ENCODE data around the gene EHD4.

EHD4 gene

DNA sequence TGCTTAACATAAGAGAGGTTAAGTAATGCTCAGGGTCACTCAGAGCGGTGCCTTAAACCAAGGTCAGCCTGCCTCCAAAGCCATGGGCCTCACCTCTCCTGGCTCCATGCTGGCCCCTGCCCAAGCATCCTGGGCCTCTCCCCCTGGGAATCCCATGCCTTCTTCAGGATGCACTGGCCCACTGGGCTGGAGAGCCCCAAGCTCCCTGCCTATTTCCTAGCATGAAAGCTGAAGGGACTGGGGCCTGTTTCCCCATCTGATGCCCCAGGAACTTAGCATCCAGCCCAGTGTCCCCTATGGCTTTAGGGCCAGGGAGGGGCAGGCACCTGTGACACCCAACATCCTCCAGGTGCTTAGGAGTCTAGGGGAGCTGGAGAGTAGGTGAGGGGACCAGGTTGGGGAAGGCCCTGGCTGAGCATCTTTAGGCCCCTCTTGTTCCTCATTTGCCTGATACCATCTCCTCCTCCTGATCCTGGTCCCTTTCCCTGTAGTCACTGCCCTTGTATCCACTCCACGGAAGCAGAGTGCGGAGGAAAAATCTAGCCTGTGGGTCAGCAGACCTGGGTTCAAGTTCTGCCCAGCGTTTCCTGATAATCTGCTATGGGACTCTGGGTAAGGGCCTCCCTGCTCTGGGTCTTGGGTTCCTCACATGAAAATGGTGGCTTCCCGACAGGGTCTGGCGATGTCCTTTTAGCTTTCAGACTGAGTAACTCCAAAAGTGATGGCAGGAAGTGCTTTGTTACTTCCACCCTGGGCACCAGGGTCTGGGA is 28.6 kb downstream of the EHD4 start:
- Histone ChIP-seq H3K9me3 (ENCODE audit: low read length) (no peaks in the 10 kb centered on the region), H3K9ac (ENCODE audit: low read length) (no peak overlapping the region), H3K27me3 (ENCODE audit: insufficient read depth, low read length) (0 out of 2 replicates have a peak, but pooled peaks cover 3% of the 10 kb centered on the region), H3K4me1 (ENCODE audit: insufficient read depth, low read length, severe bottlenecking) (no peaks in the 10 kb centered on the region), H3K4me3 (ENCODE audit: low read depth, low read length, poor library complexity, severe bottlenecking) (no peak overlapping the region), H4K20me1 (ENCODE audit: insufficient read depth, low read length) (no peaks in the 10 kb centered on the region), H3K79me2 (ENCODE audit: insufficient read depth, low read length) (no peaks in the 10 kb centered on the region), H3K27ac (ENCODE audit: low read depth, low read length, poor library complexity, severe bottlenecking) (no peak overlapping the region), H2AFZ (ENCODE audit: low read length) (no peak overlapping the region), H3F3A (ENCODE audit: insufficient read depth, low read length) (no peaks in the 10 kb centered on the region), H3K36me3 (ENCODE audit: insufficient read depth, low read length) (no peaks in the 10 kb centered on the region), H3K4me2 (ENCODE audit: low read length) (no peak overlapping the region), H3K9me2 (ENCODE audit: low read depth, low read length) (no peaks in the 10 kb centered on the region)
- no peak for TF ChIP-seq EZH2 (IDR thresholded peaks at IDR 0.05; ENCODE audit: borderline replicate concordance, low read length)
- TF ChIP-seq, protein P1, sequence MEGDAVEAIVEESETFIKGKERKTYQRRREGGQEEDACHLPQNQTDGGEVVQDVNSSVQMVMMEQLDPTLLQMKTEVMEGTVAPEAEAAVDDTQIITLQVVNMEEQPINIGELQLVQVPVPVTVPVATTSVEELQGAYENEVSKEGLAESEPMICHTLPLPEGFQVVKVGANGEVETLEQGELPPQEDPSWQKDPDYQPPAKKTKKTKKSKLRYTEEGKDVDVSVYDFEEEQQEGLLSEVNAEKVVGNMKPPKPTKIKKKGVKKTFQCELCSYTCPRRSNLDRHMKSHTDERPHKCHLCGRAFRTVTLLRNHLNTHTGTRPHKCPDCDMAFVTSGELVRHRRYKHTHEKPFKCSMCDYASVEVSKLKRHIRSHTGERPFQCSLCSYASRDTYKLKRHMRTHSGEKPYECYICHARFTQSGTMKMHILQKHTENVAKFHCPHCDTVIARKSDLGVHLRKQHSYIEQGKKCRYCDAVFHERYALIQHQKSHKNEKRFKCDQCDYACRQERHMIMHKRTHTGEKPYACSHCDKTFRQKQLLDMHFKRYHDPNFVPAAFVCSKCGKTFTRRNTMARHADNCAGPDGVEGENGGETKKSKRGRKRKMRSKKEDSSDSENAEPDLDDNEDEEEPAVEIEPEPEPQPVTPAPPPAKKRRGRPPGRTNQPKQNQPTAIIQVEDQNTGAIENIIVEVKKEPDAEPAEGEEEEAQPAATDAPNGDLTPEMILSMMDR (IDR thresholded peaks at IDR 0.05; ENCODE audit: low read length) = no peak

DNA sequence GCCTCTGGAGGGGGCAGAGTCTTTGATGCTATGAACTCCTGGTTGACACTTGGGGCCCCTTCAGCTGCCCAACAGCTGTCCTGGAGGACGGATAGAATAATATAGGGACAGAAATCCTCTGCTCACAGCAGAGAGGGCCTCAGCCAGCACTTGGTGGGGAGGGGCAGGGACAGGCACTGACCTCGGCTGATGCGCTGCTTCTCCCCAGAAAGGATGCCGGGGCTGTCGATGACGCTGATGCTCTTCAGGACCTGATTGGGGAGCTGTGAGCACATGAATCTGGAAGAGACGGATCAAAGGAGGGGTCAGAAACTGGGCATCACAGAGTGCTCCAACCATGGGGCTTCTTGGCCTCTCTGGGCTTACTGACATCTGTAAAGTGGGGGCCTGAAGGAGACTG is 29.5 kb downstream of the EHD4 start:
- Histone ChIP-seq H3K36me3 (ENCODE audit: insufficient read depth, low read length) (no peaks in the 10 kb centered on the region), H3K27me3 (ENCODE audit: insufficient read depth, low read length) (0 out of 2 replicates have a peak, but pooled peaks cover 3% of the 10 kb centered on the region), H3K4me3 (ENCODE audit: low read depth, low read length, poor library complexity, severe bottlenecking) (no peak overlapping the region), H3K27ac (ENCODE audit: low read depth, low read length, poor library complexity, severe bottlenecking) (no peak overlapping the region), H3F3A (ENCODE audit: insufficient read depth, low read length) (no peaks in the 10 kb centered on the region), H2AFZ (ENCODE audit: low read length) (no peak overlapping the region), H3K9me3 (ENCODE audit: low read length) (no peaks in the 10 kb centered on the region), H4K20me1 (ENCODE audit: insufficient read depth, low read length) (no peaks in the 10 kb centered on the region), H3K9me2 (ENCODE audit: low read depth, low read length) (no peaks in the 10 kb centered on the region), H3K4me2 (ENCODE audit: low read length) (no peak overlapping the region), H3K9ac (ENCODE audit: low read length) (no peak overlapping the region), H3K4me1 (ENCODE audit: insufficient read depth, low read length, severe bottlenecking) (peaks cover 2% of the 10 kb centered on the region), H3K79me2 (ENCODE audit: insufficient read depth, low read length) (no peaks in the 10 kb centered on the region)
- TF ChIP-seq, protein P1 (IDR thresholded peaks at IDR 0.05; ENCODE audit: low read length) = no peak

DNA sequence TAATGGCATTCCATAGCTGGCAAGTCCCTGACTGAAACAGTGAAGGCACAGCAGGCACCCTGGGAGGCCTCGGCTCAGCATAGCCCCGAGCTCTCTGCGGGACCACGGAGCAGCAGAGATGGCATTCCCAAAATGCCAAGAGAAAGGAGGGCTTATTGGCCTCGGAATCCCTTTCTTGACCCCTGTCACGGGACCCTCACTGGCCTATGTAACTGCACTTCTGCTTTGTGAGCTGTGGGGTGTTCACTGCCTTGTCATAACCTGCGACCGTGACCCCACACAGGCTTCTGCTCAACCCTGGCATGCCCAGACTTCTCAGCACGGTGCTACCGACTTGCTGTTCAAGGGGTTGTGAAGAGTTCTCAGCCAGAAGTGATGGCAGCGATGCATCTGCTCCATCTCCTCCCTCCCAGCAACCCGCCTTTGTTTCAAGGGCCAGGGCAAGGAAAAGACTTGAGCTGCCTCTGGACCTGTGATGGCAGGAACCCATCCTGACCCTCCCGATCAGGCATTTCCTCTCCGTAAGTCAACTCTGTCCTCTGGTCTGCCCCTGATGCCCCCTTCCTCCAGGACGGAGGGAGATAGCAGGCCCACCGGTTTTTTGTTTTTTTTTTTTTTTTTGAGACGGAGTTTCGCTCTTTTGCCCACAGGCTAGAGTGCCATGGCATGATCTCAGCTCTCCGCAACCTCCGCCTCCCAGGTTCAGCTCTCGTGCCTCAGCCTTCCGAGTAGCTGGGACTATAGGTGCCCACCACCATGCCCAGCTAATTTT is 30.5 kb downstream of the EHD4 start:
- no peak overlapping the region for H3K27ac ChIP-seq (ENCODE audit: low read depth, low read length, poor library complexity, severe bottlenecking)

More for the DNA sequence above, 30.5 kb downstream of the EHD4 start:
- no peaks in the 10 kb centered on the region for H3K79me2 ChIP-seq (ENCODE audit: insufficient read depth, low read length)
- H4K20me1 ChIP-seq (ENCODE audit: insufficient read depth, low read length) = no peaks in the 10 kb centered on the region
- H3K9me3 ChIP-seq (ENCODE audit: low read length) = no peaks in the 10 kb centered on the region
- H3F3A ChIP-seq (ENCODE audit: insufficient read depth, low read length) = no peaks in the 10 kb centered on the region
- H3K27me3 ChIP-seq (ENCODE audit: insufficient read depth, low read length) = 0 out of 2 replicates have a peak, but pooled peaks cover 3% of the 10 kb centered on the region
- no peak overlapping the region for H2AFZ ChIP-seq (ENCODE audit: low read length)
- TF ChIP-seq EZH2 (IDR thresholded peaks at IDR 0.05; ENCODE audit: borderline replicate concordance, low read length) = no peak
- TF ChIP-seq, protein P1 (IDR thresholded peaks at IDR 0.05; ENCODE audit: low read length) = no peak
- H3K9ac ChIP-seq (ENCODE audit: low read length) = no peak overlapping the region
- H3K9me2 ChIP-seq (ENCODE audit: low read depth, low read length) = no peaks in the 10 kb centered on the region
- peaks cover 13% of the 10 kb centered on the region for H3K4me1 ChIP-seq (ENCODE audit: insufficient read depth, low read length, severe bottlenecking)
- no peak overlapping the region for H3K4me2 ChIP-seq (ENCODE audit: low read length)
- H3K4me3 ChIP-seq (ENCODE audit: low read depth, low read length, poor library complexity, severe bottlenecking) = no peak overlapping the region
- no peaks in the 10 kb centered on the region for H3K36me3 ChIP-seq (ENCODE audit: insufficient read depth, low read length)
